Uterus (tissue), 2 donors: ENCODE data around the gene RTN3.

Experiments used
- POLR2A ChIP-seq, 2 donors: fragments of 450-650 bp; IDR thresholded peaks; one replicate each; pipeline ENCODE4 v1.6.1; 2016; ENCODE audit warnings: antibody characterized with exemption in 2 of 2, mild to moderate bottlenecking in 1 of 2, moderate library complexity in 1 of 2
- TF ChIP-seq, protein P1 (sequence below), 4 experiments: fragments of 200-600 bp in 2 of 4; fragments of 450-650 bp in 2 of 4; sonication (generic) in 2 of 4; IDR thresholded peaks; one replicate each; pipeline ENCODE4 v1.5.1; 2016 to 2019; ENCODE audit warnings: antibody characterized with exemption in 4 of 4, mild to moderate bottlenecking in 2 of 4, moderate library complexity in 1 of 4

DNA sequence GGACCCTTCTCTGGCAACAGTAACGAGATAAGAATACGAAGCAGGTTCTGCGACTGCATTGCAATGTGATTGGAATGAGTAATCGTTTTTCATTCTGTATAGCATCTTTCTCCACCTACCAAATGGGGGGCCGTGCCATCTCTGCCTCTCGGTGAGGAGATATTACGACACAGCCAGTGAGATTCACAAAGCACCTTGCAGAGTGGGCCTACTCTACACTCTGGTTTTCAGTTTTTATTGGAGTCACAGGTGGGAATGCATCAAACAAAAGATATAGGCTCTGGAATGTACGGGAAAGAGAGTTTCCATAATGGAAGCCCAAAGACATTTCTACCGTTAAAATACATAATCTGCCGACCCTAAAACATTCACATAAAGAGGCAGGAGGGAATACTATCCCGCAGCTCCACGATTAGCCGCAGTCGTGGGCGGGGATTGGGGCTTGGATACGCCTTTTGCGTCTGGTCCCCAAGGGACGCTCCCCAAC lies 423 bp upstream of the RTN3 start:
- TF ChIP-seq, protein P1, sequence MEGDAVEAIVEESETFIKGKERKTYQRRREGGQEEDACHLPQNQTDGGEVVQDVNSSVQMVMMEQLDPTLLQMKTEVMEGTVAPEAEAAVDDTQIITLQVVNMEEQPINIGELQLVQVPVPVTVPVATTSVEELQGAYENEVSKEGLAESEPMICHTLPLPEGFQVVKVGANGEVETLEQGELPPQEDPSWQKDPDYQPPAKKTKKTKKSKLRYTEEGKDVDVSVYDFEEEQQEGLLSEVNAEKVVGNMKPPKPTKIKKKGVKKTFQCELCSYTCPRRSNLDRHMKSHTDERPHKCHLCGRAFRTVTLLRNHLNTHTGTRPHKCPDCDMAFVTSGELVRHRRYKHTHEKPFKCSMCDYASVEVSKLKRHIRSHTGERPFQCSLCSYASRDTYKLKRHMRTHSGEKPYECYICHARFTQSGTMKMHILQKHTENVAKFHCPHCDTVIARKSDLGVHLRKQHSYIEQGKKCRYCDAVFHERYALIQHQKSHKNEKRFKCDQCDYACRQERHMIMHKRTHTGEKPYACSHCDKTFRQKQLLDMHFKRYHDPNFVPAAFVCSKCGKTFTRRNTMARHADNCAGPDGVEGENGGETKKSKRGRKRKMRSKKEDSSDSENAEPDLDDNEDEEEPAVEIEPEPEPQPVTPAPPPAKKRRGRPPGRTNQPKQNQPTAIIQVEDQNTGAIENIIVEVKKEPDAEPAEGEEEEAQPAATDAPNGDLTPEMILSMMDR (IDR thresholded peaks at IDR 0.05), result no peak
- TF ChIP-seq POLR2A (IDR thresholded peaks at IDR 0.05), result no peak
